B cell (primary cell): ENCODE data around the gene IGFBP7.

ENCODE experiments used
- EZH2 ChIP-seq: IDR thresholded peaks from 2 replicates; pipeline ENCODE4 v1.6.1; 2012; ENCODE audit warnings: borderline replicate concordance, low read depth, mild to moderate bottlenecking, moderate library complexity, low read length; ENCODE audit not compliant: insufficient read depth, poor library complexity, severe bottlenecking
- TF ChIP-seq, protein P1 (sequence below): fragments of 200-600 bp; IDR thresholded peaks from one replicate; pipeline ENCODE4 v1.8.0; 2022; ENCODE audit warnings: antibody characterized with exemption, mild to moderate bottlenecking

DNA sequence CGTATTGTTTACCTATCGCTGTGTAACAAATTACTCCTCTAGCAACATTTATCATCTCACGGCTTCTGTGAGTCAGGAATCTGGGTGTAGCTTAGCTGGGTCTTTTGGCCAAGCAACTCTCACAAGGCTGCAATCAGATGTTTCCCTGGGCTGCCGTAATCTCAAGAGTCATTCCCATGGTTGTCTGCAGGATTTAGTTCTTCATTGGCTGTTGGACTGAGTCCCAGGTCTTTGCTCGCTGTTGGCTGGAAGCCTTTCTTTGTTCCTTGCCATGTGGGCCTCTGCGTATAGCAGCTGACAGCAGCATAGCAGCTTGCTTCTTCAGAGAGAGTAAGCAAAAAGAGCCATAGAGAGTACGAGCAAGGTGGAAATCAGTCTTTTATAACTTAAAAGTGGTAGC, 114.7 kb downstream of the IGFBP7 start:
- TF ChIP-seq, protein P1, sequence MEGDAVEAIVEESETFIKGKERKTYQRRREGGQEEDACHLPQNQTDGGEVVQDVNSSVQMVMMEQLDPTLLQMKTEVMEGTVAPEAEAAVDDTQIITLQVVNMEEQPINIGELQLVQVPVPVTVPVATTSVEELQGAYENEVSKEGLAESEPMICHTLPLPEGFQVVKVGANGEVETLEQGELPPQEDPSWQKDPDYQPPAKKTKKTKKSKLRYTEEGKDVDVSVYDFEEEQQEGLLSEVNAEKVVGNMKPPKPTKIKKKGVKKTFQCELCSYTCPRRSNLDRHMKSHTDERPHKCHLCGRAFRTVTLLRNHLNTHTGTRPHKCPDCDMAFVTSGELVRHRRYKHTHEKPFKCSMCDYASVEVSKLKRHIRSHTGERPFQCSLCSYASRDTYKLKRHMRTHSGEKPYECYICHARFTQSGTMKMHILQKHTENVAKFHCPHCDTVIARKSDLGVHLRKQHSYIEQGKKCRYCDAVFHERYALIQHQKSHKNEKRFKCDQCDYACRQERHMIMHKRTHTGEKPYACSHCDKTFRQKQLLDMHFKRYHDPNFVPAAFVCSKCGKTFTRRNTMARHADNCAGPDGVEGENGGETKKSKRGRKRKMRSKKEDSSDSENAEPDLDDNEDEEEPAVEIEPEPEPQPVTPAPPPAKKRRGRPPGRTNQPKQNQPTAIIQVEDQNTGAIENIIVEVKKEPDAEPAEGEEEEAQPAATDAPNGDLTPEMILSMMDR, result no peak
- no peak for TF ChIP-seq EZH2
